ENCODE data around the gene SMIM44.
A peak's percentile ranks its signal among the peaks of the same experiment; 100 is the strongest.
"Not testable (repeated sequence)": the region's sequence is repeated elsewhere in the genome, so short reads cannot be mapped to it uniquely, and the experiment has no call there.

The SMIM44 gene

DNA sequence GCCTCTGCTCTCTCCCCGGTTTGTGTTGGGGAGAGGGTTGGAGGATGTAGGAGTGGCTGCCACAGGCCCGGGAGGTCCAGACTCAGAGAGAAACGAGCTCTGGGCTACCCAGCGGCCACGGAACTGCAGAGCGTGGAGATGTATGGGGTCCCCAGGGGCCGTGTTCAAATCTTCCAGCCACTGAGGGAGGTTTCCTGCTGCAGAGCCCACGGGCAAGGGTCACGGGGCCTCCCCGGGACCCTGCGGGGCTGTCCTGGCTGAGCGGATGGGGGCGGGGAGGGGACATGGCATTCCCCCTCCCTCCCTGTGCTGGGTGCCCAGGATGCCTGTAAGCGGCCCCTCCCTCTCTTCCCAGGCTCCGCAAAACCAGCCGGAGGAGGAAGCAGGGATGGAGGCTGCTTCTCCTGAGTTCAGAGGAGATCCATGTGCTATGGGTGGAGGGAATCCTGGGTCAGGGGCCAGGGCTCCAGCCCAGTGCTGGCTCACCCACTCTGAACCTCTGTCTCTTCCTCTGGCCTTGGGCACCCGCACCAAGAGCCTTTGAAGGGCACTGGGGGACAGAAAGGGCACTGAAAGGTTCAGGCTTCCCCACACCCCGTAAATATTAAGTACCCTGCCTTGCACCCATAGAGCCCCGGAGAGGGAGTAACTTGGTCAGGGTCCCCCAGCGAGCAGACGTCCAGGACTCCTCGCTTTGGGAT lies 25.6 kb downstream of the SMIM44 start:
- no peak for DNase-seq (ENCODE audit: low spot score)

DNA sequence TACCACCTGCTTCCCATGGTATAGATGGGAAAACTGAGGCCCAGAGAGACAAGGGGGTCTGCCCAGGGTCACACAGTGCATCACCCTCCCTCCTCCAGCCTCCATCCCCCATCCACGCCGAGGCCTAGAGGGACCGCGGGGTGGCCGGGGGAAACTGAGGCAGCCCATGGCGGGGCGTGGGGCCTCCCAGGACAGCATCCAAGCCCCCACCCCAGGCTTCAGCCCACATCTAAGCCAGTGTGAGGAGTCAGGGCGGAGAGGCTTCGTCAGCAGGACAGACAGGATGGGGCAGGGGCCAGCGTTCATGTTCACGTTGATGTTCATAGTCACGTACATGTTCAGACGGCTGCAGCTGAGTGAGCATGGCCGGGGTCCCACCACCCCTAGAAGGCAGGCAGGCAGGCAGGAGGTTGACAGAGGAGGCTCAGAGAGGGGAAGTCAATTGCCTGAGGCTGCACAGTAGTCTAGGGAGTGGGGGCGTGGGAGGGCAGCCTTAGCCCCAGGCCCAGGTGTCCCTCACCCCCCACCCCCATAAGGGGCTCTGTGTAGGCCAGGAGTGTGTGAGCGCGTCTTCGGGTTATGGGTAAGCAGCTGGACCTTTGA lies 26.2 kb downstream of the SMIM44 start:
- DNase-seq (ENCODE audit: low spot score) = no peak

DNA sequence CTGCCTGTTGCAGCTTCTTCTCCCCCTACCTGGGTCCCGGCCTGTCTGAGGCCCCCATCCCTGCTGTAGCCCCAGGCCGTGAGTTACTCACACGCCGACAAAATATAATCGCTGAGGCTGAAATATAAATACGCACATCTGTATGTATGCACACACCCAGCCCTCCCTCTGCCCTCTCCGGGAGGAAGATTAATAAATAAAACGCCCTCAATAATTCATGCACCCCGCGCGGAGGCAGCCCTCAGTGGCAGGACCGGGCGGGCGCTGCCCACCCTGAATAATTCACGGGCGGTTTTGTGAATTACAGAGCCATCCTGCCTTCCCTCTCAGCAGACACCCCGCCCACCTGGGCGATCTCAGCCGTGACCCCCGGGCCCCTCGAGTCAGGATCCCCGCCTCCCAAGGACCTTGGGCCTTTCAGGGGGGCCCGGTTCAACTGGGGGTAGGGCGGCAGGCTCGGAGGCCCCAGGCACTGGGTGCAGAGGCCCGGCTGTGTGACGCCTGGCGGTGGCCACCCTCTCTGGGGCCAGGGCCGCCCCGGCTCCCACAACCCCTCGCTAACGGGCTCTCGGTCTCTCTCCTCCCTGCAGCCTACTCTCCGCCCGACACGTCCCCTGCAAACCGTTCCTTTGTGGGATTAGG lies 27.2 kb downstream of the SMIM44 start:
- no peak for DNase-seq (ENCODE audit: low spot score)

DNA sequence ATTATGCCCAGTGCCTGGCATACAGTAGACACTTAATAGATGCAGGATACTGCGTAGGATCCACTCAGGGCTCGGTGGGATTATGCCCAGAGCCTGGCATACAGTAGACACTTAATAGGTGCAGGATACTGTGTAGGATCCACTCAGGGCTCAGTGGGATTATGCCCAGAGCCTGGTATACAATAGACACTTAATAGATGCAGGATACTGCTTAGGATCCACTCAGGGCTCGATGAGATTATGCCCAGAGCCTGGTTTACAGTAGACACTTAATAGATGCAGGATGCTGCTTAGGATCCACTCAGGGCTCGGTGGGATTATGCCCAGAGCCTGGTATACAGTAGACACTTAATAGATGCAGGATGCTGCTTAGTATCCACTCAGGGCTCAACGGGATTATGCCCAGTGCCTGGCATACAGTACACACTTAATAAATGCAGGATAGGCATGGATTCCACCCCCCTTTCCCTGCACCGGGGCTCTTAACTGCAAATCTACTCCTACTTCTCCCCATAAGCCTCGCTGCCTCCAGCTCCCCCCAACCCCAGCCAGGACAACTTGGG lies 27.8 kb downstream of the SMIM44 start:
- DNase-seq (ENCODE audit: low spot score) = no peak

DNA sequence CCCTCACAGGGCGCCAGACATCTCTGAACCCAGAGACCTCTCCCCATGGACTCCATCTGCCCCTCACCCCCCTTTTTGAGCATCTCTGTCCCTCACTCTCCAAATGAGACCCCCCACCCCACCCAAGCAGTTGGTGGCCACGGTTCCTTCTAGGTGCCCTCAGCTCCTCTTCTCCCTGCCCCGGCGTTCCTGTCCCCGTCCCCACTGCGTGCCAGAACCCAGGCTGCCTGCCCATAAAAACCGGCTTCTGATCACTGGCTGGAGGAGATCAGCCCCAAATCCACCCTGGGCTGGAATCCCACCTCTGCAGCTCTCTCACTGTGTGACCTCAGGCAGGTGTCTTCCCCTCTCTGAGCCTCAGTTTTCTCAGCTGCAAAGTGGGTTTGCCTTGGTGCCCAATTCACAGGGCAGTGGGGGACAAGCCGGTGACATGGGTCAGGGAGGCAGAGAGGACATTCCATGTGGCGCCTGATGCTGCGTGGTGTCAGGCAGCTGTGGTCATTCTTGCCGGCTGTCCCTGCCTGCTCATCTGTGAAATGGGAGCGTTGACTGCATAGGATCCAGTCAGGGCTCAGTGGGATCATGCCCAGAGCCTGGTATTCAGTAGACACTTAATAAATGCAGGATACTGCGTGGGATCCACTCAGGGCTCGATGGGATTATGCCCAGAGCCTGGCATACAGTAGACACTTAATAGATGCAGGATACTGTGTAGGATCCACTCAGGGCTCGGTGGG lies 28.4 kb downstream of the SMIM44 start:
- no peak for DNase-seq (ENCODE audit: low spot score)

DNA sequence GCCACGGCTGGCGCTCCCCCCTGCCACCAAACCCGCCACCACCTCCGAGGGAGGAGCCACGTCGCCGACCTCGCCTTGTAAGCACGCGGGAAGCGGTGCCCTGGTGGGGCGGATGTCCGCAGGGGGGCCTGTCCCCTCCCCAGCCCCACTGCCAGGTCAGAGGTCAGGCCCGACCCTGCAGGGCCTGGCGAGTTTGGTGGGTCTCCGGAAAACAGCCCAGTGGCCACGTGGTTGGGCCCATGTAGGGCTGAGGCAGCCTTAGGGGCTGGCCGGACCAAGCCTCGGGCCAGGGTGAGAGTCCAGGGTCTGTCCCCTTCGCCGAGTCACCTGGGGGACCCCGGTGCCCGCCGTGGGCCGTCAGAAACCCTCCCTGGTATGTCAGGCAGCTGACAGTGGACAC lies 29.4 kb downstream of the SMIM44 start:
- no peak for DNase-seq (ENCODE audit: low spot score)

DNA sequence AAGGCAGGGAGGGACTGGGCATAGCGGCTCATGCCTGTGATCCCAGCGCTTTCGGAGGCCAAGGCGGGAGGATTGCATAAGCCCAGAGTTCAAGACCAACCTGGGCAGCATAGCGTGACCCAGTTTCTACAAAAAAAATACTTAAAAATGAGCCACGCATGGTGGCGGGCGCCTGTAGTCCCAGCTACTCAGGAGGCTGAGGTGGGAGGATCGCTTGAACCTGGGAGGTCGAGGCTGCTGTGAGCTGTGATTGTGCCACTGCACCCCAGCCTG lies 30.4 kb downstream of the SMIM44 start:
- not testable (repeated sequence) for DNase-seq (ENCODE audit: low spot score)

DNA sequence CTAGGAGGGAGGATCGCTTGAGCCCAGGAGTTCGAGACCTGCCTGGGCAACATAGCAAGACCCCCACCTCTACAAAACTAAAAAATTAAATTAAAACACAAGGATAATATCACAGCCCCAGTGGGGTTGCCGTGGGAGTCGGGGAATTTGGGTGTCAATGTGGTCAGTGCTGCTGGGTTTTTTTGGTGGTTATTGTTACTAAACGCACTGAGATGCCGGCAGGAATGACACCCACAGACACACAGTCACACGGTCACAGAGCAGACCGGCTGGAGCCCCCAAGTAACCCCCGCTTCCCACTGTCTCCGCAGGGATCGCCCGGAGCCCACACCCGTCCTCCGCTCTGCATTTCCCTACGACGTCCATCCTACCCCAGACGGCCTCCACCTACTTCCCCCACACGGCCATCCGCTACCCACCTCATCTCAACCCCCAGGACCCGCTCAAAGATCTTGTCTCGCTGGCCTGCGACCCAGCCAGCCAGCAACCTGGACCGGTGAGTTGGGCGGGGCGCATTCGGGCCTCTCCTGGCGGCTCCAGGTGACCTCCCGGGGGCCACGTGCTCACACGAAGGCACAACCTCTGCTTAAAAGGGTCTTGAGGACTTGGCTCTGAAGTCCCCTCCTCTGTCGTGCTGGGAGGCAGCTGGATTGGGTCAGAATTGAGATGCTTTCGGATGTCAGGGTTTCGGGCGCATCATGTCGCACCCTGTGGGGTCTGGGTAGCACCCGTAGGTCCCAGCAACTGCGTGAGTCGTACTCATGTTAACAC lies 30.9 kb downstream of the SMIM44 start:
- DNase-seq (ENCODE audit: low spot score) = no peak

DNA sequence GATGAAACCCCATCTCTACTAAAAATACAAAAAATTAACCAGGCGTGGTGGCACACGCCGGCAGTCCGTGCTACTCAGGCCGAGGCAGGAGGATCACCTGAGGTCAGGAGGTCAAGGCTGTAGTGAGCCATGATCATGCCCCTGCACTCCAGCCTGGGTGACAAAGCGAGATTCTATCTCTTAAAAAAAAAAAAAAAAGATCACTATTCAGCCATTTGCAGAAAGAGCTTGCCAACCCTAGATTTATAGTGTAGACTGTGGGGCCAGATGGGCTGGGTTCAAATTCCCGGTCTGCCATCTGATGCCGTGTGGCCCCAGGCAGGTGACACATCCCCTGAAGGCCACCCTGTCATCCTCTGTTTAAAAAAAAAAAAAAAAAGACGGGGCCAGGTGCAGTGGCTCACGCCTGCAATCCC lies 31.8 kb downstream of the SMIM44 start:
- no peak for DNase-seq (ENCODE audit: low spot score)

DNA sequence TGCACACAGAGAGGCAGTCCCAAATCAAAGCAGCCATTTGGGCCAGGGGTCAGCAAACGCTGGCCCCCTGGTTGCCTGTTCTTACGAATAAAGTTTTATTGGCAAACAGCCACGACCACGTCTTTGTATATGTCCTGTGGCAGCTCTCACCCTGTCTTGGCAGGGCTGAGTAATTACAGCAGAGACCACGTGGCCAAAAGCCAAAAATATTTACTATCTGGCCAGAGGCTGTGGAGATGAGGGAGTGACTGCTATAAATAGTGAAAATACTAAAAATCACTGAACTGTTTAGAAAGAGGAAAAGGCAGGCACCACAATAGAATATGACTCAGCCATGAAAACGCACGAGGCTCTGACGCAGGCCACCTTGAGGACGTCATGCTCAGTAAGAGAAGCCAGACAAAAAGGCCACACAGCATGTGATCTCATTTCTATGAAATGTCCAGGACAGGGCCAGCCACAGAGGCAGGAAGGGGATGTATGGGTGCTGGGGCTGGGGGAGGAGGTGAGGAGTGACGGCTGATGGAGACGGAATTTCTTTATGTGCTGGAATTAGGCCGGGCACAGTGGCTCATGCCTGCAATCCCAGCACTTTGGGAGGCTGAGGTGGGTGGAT lies 32.3 kb downstream of the SMIM44 start:
- peak; percentile 91 for DNase-seq (ENCODE audit: low spot score)

DNA sequence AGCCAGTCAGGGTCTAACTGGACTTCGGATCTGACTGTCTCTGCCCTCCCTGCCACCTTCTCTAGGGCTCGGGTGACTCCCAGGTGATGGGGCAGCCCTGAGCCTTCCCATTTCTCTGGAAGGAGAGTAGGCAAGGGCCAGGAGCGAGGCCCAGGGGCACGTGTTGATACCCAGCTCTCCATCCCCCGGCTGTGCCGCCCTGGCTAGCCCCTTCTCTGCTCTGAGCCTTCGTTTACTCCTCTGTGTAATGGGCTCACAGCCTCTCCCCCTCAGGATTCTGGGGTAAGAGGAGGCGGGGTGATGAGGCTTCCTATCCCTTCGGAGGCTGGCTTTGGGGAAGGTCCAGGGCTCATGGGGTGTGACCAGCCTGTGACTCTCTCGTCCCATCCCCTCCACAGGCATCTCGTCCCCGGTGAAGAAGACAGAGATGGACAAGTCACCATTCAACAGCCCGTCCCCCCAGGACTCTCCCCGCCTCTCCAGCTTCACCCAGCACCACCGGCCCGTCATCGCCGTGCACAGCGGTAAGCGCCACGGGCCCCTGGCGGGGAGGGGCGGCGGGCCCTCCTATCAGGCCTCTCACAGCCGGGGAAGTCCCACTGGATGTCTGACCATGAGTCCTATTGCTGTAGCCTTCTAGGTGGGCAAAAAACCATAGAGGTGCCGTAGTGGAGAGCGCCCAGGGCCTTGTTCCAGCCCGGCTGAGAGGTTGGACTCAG lies 34.5 kb downstream of the SMIM44 start:
- DNase-seq (ENCODE audit: low spot score) = no peak

DNA sequence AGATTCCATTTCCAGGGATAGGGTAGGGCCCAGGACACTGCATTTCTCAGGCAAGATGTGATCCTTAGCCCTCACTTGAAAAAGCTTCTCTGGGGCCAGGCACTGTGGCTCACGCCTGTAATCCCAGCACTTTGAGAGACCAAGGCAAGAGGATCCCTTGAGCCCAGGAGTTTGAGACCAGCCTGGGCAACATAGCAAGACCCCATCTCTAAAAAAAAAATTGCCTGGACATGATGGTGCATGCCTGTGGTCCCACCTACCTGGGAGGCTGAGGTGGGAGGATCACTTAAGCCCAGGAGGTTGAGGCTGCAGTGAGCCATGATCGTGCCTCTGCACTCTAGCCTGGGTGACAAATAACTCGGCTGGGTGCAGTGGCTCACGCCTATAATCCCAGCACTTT lies 36.6 kb downstream of the SMIM44 start:
- DNase-seq (ENCODE audit: low spot score) = not testable (repeated sequence)

DNA sequence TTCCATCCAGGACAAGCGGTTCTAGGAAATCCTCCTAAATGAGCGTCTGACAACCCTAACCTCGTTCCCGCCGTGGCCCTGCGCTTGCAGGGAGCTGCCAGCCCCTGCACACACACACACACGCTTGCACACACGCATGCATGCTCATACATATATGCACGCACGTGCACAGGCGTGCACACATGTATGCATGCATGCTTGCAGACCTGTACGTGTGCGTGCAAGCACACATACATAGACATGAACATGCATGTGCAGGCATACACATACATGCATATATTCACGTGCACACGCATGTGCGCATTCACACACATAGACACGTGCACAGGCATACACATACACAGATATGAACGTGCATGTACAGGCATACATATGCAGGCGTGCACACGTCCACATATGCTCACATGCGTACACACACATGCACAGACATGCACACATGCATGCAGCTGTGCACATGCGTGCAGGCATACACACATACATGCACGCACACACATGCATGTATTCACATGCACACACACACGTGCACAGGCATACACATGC lies 38.5 kb downstream of the SMIM44 start:
- DNase-seq (ENCODE audit: low spot score) = no peak

DNA sequence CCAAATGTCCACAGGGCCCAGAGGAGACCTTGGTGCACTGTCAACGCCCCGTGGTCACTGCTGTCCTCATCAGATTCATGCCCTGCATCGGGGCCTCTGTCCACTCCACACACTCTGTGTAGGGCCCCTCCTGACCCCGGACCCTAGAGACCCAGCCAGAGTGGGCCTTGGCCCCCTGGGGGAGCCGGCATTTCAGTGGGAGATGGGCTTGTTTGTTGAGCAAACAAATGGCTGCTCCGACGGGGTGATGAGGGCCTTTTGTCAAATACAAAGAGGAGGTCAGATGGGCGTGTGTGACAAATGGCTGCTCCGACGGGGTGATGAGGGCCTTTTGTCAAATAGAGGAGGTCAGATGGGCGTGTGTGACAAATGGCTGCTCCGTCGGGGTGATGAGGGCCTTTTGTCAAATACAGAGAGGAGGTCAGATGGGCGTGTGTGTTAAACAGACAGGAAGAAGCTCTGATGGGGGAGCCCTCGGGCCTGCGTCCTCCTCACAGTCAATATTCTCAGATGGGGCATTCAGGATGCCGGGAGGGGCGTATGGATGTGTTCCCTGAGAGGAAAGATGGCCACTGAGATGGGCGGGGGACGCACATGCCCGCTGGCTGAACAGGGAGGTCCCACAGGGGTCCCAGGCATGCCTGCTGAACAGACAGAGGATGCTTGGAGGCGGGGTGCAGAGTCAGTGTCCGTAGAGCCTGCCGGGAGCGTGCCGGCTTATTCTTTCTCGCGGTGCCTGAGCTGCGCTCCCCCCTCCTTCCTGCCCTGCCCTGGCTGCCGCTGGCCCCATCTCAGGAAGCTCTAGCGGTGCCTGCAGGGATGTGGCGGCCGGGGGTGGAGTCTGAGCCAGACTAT lies 39.2 kb downstream of the SMIM44 start:
- no peak for DNase-seq (ENCODE audit: low spot score)

DNA sequence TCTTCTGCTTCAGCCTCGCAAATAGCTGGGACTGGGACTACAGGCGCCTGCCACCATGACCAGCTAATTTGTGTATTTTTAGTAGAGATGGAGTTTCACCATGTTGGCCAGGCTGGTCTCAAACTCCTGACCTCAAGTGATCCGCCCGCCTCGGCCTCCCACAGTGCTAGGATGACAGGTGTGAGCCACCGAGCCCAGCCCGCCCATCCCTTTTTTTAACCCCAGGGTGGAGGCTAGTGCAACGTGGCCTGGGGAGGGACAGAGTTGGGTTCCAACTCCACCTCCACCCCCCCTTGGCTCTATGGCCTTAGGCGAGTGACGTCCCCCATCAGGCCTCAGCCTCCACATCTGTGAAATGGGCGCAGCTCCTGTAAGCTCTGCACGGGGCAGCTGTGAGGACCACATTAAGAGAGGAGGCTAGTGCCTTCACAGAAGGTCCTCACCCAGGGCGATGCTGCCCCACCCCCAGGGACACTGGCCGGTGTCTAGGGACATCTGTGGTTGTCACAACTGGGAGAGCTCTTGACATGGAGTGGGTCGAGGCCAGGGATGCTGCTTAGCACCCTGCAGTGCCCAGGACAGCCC lies 40.7 kb downstream of the SMIM44 start:
- no peak for DNase-seq (ENCODE audit: low spot score)

DNA sequence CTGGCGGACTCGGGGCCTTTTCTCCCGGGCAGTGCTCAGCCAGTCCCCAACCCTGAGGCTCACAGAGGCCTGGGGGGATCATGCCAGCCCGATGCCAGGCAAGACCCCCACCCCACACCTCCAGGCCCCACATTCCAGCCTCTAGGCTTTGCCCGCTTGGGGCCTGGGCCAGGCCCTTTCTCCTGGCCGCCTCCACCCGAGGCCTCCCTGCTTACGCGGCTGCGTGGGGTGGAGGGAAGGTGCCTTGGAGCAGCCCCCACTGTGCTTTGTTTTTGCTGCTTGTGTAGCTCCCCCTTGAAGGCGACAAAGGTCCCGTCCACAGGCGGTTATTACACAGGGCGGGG lies 41.3 kb downstream of the SMIM44 start:
- no peak for DNase-seq (ENCODE audit: low spot score)

DNA sequence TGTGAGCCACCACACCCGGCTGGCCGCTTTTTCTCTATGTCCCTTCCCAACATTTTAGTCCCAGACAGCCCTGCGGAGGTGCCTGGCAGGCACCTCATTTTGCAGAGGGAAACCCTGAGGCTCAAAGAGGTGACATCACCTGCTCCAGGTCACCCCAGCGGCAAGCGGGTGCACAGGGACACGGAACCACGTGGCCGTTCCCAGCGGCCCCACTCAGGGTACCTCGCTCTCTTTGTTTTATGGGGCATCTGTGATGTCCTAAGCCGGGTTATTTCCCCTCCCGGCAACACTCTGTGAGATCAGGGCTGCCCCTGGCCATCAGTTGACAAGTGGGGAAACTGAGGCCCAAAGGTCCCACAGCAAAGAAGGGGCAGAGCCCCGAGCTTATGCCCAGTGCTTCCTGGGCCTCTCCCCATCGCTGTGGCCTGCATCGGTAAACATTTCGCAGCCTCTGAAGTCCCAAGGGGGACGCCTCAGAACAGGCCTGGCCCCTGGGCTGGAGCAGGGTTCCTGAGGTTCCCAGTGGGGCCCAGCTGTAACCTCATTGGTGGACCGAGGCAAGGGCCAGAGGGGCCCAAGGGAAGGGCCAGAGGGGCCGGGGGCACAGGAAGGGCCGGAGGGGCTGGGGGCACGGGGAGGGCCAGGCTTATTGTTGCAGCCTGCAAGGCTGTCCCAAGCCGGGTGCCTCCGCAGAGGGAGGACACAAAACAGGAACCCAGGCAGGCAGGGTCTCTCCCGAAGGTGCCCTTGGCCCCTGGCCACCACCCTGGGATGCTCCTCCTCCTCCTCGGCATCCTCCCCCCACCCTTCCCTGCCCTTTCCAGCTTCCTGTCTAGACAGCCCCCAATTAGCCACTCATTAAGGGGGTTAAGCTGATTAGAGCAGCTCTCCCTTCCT lies 41.9 kb downstream of the SMIM44 start:
- DNase-seq (ENCODE audit: low spot score) = no peak

DNA sequence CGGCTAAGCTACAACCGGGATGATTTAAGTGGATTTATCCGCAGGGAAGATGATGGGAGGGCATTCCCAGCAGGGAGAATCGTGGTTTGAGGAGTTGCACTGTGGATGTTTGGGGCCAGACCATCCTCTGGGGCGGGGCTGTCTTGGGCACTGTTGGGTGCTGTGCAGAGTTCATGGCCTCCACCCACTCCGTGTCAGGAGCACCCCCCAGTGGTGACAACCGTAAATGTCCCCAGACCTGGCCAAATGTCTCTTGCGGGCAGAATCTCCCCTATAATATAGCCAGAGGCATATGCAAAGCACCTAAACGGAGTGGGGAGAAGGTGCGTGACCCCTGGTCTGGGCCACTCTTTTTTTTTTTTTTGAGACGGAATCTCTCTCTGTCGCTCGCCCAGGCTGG lies 43.2 kb downstream of the SMIM44 start:
- peak; percentile 51 for DNase-seq (ENCODE audit: low spot score)
